ENCODE data around the gene PATJ. TPM values are rescaled to one million over a fixed set of nuclear protein-coding genes. Genes with fewer than 3 reads are reported as not detected.

PATJ gene
- total and polyA plus RNA-seq, 2 of the 13 experiments (the other 11 are each of a cell fraction or from before 2014, with no cell fraction given), result 6.2 to 16.8 TPM

- TF ChIP-seq ZBTB10 (CRISPR knock-in tag; IDR thresholded peaks at IDR 0.05; ENCODE audit: borderline replicate concordance) (no peak), TCF12 (IDR thresholded peaks at IDR 0.05) (no peak), TCF12 (CRISPR knock-in tag; IDR thresholded peaks at IDR 0.05) (peak; percentile 79; the same call in 1 of the 2 replicates), KDM2A (CRISPR knock-in tag; IDR thresholded peaks at IDR 0.05; ENCODE audit: borderline replicate concordance, low read depth) (no peak; the same call in 1 of the 2 replicates), FOXO1 (CRISPR knock-in tag; IDR thresholded peaks at IDR 0.05) (0 out of 2 replicates have a peak, but pooled peaks have one; percentile 58), ZXDC (CRISPR knock-in tag; IDR thresholded peaks at IDR 0.05) (no peak), KLF6 (CRISPR knock-in tag; IDR thresholded peaks at IDR 0.05) (0 out of 2 replicates have a peak, but pooled peaks have one; percentile 34), ZBTB34 (CRISPR knock-in tag; IDR thresholded peaks at IDR 0.05) (no peak), POLR2A (IDR thresholded peaks at IDR 0.05; ENCODE audit: insufficient read depth in 1 of 2, low read depth in 2 of 2, low read length in 2 of 2) (peak in 1 of 2 experiments; percentile 67; a peak in 2 of 4 replicates), ZNF576 (CRISPR knock-in tag; IDR thresholded peaks at IDR 0.05) (no peak), ZNF263 (CRISPR knock-in tag; IDR thresholded peaks at IDR 0.05) (peak; percentile 73; the same call in 1 of the 2 replicates), NR1H2 (CRISPR knock-in tag; IDR thresholded peaks at IDR 0.05; ENCODE audit: borderline replicate concordance, low read depth) (no peak), FOXP1 (IDR thresholded peaks at IDR 0.05) (no peak), FOXP1 (CRISPR knock-in tag; IDR thresholded peaks at IDR 0.05) (peak; percentile 42), HMGXB4 (CRISPR knock-in tag; IDR thresholded peaks at IDR 0.05; ENCODE audit: borderline replicate concordance in 1 of 2, low read depth in 1 of 2) (peak in 1 of 2 experiments; percentile 40; a peak in 3 of 4 replicates), CCDC6 (CRISPR knock-in tag; IDR thresholded peaks at IDR 0.05) (0 out of 2 replicates have a peak, but pooled peaks have one; percentile 21), HNF4A (CRISPR knock-in tag; IDR thresholded peaks at IDR 0.05) (0 out of 2 replicates have a peak, but pooled peaks have one; percentile 14), HNRNPK (IDR thresholded peaks at IDR 0.05; ENCODE audit: low read depth, low read length, poor library complexity, severe bottlenecking) (peak; percentile 35)
Measured at GRCh38 chr1:61741711-61742619, at the start of gene PATJ (continued).
